H9 (cell line): Measurements from ENCODE around the gene GNRHR. TPM values are rescaled to one million over a fixed set of nuclear protein-coding genes. Genes with fewer than 3 reads are reported as not detected.

Experiments
- DNase-seq: peaks from one replicate; pipeline ENCODE4 v3.0.0-alpha.2; 2017
- H2AFZ ChIP-seq: one replicate; pipeline ENCODE4 v1.6.1; 2013; ENCODE audit warnings: mild to moderate bottlenecking, low read length, control low read depth, moderate library complexity
- H2AK5ac ChIP-seq: 2 replicates; pipeline ENCODE4 v1.6.1; 2013; ENCODE audit warnings: low read length, control low read depth, mixed read lengths; ENCODE audit not compliant: insufficient read length
- H2BK120ac ChIP-seq: one replicate; pipeline ENCODE4 v1.6.1; 2013; ENCODE audit warnings: low read depth, mild to moderate bottlenecking, low read length, control low read depth, inconsistent platforms; ENCODE audit not compliant: poor library complexity, severe bottlenecking
- H2BK12ac ChIP-seq: 2 replicates; pipeline ENCODE4 v1.6.1; 2013; ENCODE audit warnings: low read length, control low read depth, mixed read lengths, low read depth; ENCODE audit not compliant: insufficient read length
- H2BK15ac ChIP-seq: 2 replicates; pipeline ENCODE4 v1.6.1; 2013; ENCODE audit warnings: low read depth, low read length, control low read depth
- H2BK20ac ChIP-seq: one replicate; pipeline ENCODE4 v1.6.1; 2013; ENCODE audit warnings: low read depth, mild to moderate bottlenecking, low read length, control low read depth, inconsistent platforms; ENCODE audit not compliant: poor library complexity, severe bottlenecking
- H2BK5ac ChIP-seq: 2 replicates; pipeline ENCODE4 v1.6.1; 2013; ENCODE audit warnings: low read length, control low read depth, mixed read lengths; ENCODE audit not compliant: insufficient read length
- H3K14ac ChIP-seq: 2 replicates; pipeline ENCODE4 v1.6.1; 2013; ENCODE audit warnings: low read length, control low read depth; ENCODE audit not compliant: insufficient read depth
- H3K18ac ChIP-seq: 2 replicates; pipeline ENCODE4 v1.6.1; 2013; ENCODE audit warnings: low read depth, mild to moderate bottlenecking, mixed read lengths, low read length, control low read depth; ENCODE audit not compliant: insufficient read length
- H3K23ac ChIP-seq: 2 replicates; pipeline ENCODE4 v1.6.1; 2013; ENCODE audit warnings: low read length, control low read depth, mixed read lengths, low read depth; ENCODE audit not compliant: insufficient read length
- H3K23me2 ChIP-seq: 2 replicates; pipeline ENCODE4 v1.6.1; 2013; ENCODE audit warnings: low read depth, mild to moderate bottlenecking, mixed read lengths, low read length, control low read depth; ENCODE audit not compliant: insufficient read length, poor library complexity, severe bottlenecking
- H3K27ac ChIP-seq: 2 replicates; pipeline ENCODE4 v1.5.1; 2013; ENCODE audit warnings: low read length, control low read depth, mixed read lengths, low read depth; ENCODE audit not compliant: insufficient read length
- H3K27me3 ChIP-seq: 2 replicates; pipeline ENCODE4 v1.6.1; 2013; ENCODE audit warnings: low read length, control low read depth, inconsistent platforms; ENCODE audit not compliant: insufficient read depth
- H3K4ac ChIP-seq: 2 replicates; pipeline ENCODE4 v1.6.1; 2013; ENCODE audit warnings: low read depth, mild to moderate bottlenecking, control low read depth, inconsistent platforms, low read length, moderate library complexity
- H3K4me1 ChIP-seq: 2 replicates; pipeline ENCODE4 v1.6.1; 2013; ENCODE audit warnings: low read length, control low read depth, inconsistent platforms; ENCODE audit not compliant: insufficient read depth
- H3K4me2 ChIP-seq: 2 replicates; pipeline ENCODE4 v1.6.1; 2013; ENCODE audit warnings: low read length, control low read depth, mixed read lengths; ENCODE audit not compliant: insufficient read length, insufficient read depth
- H3K56ac ChIP-seq: 2 replicates; pipeline ENCODE4 v1.6.1; 2013; ENCODE audit warnings: low read depth, mild to moderate bottlenecking, mixed read lengths, low read length, control low read depth; ENCODE audit not compliant: insufficient read length
- H3K79me1 ChIP-seq: 2 replicates; pipeline ENCODE4 v1.6.1; 2013; ENCODE audit warnings: low read depth, mild to moderate bottlenecking, moderate library complexity, low read length, control low read depth, inconsistent platforms; ENCODE audit not compliant: insufficient read depth, poor library complexity, severe bottlenecking
- H3K79me2 ChIP-seq: 2 replicates; pipeline ENCODE4 v1.6.1; 2013; ENCODE audit warnings: low read length, control low read depth, inconsistent platforms; ENCODE audit not compliant: insufficient read depth
- H3K9ac ChIP-seq: 2 replicates; pipeline ENCODE4 v1.6.1; 2013; ENCODE audit warnings: low read length, control low read depth, mixed read lengths; ENCODE audit not compliant: insufficient read length; ENCODE audit errors: extremely low read depth
- H3K9me3 ChIP-seq: one replicate; pipeline ENCODE4 v1.6.1; 2013; ENCODE audit warnings: low read depth, low read length, inconsistent platforms; ENCODE audit not compliant: control insufficient read depth
- H3T11ph ChIP-seq: one replicate; pipeline ENCODE4 v1.6.1; 2013; ENCODE audit warnings: mild to moderate bottlenecking, low read length, control low read depth, inconsistent platforms
- H4K20me1 ChIP-seq: one replicate; pipeline ENCODE4 v1.6.1; 2013; ENCODE audit not compliant: control insufficient read depth, insufficient read length, insufficient read depth
- H4K5ac ChIP-seq: 2 replicates; pipeline ENCODE4 v1.6.1; 2013; ENCODE audit warnings: low read depth, mild to moderate bottlenecking, mixed read lengths, low read length, control low read depth; ENCODE audit not compliant: insufficient read length
- H4K8ac ChIP-seq: replicated peaks from 2 replicates; pipeline ENCODE4 v1.6.1; 2013; ENCODE audit warnings: low read length, control low read depth, mixed read lengths, low read depth; ENCODE audit not compliant: insufficient read length
- H4K91ac ChIP-seq: 2 replicates; pipeline ENCODE4 v1.6.1; 2013; ENCODE audit warnings: low read depth, mild to moderate bottlenecking, moderate library complexity, mixed read lengths, low read length, control low read depth; ENCODE audit not compliant: insufficient read length
- H3K27ac Mint-ChIP-seq, 3 experiments: 2 replicates in 2 of 3; 3 replicates in 1 of 3; pipeline ENCODE4 v1.8.0; 2020 to 2021; ENCODE audit warnings: mixed read lengths in 3 of 3, mild to moderate bottlenecking in 1 of 3, moderate library complexity in 1 of 3
- H3K27me3 Mint-ChIP-seq: 2 replicates; pipeline ENCODE4 v1.8.0; 2021; ENCODE audit warnings: low read depth, mild to moderate bottlenecking, moderate library complexity, mixed read lengths
- H3K36me3 Mint-ChIP-seq, 3 experiments: 2 replicates in 2 of 3; 3 replicates in 1 of 3; pipeline ENCODE4 v1.8.0; 2020 to 2021; ENCODE audit warnings: low read depth in 3 of 3, mixed read lengths in 3 of 3; ENCODE audit not compliant: insufficient read depth in 1 of 3
- H3K4me1 Mint-ChIP-seq, 2 experiments: 2 replicates each; pipeline ENCODE4 v1.8.0; 2020; ENCODE audit warnings: mixed read lengths in 2 of 2
- H3K4me3 Mint-ChIP-seq, 2 experiments: 2 replicates in 1 of 2; 3 replicates in 1 of 2; pipeline ENCODE4 v1.8.0; 2020 to 2021; ENCODE audit warnings: mild to moderate bottlenecking in 2 of 2, mixed read lengths in 2 of 2, moderate library complexity in 1 of 2
- H3K9me3 Mint-ChIP-seq, 2 experiments: 2 replicates in 1 of 2; 3 replicates in 1 of 2; pipeline ENCODE4 v1.8.0; 2020; ENCODE audit warnings: mild to moderate bottlenecking in 2 of 2, mixed read lengths in 2 of 2, moderate library complexity in 1 of 2
- CTCF ChIP-seq: fragments of 200-600 bp; sonication (generic); conservative IDR thresholded peaks from 3 replicates; pipeline ENCODE4 v1.8.0; 2021; ENCODE audit warnings: antibody characterized with exemption, mild to moderate bottlenecking
- WGBS: extraction: QIAGEN DNeasy Blood & Tissue Kit; methylation state at CpG from one replicate; pipeline ENCODE4 v1.1.7; 2013; ENCODE audit warnings: missing lambda C conversion rate, low lambda C conversion rate, mixed read lengths; ENCODE audit not compliant: insufficient read length; ENCODE audit errors: extremely low coverage; 5-methylcytosine and 5-hydroxymethylcytosine counted together
- total RNA-seq: library from RNA; stranded (reverse); gene quantifications from 2 replicates; pipeline ENCODE4 v1.2.1, GENCODE V29; 2021

GNRHR gene
- total RNA-seq, 1 experiment from 2014 or later, result not detected

GRCh38 chr4:67785528-67785927 lies 31.3 kb upstream of the GNRHR start:
- Histone ChIP-seq H3K56ac (no peak overlapping the region), H3K27ac (no peak overlapping the region), H2BK20ac (no peak overlapping the region), H3K23ac (no peak overlapping the region), H3K4me2 (no peak overlapping the region), H3K79me2 (no peaks in the 10 kb centered on the region), H3K14ac (no peak overlapping the region), H4K5ac (no peak overlapping the region), H2AK5ac (no peak overlapping the region), H3T11ph (no peak overlapping the region), H4K91ac (no peak overlapping the region), H3K23me2 (no peaks in the 10 kb centered on the region), H2AFZ (no peak overlapping the region), H4K8ac (no peak overlapping the region), H3K27me3 (no peaks in the 10 kb centered on the region), H3K79me1 (no peaks in the 10 kb centered on the region), H3K4me1 (no peaks in the 10 kb centered on the region), H3K4ac (no peak overlapping the region), H4K20me1 (no peaks in the 10 kb centered on the region), H2BK12ac (no peak overlapping the region), H3K9ac (no peak overlapping the region), H3K18ac (no peak overlapping the region), H3K9me3 (no peaks in the 10 kb centered on the region), H2BK120ac (no peak overlapping the region), H2BK15ac (no peak overlapping the region), H2BK5ac (no peak overlapping the region)
- H3K27me3 Mint-ChIP-seq, result no peaks in the 10 kb centered on the region
- H3K4me1 Mint-ChIP-seq, result no peaks in the 10 kb centered on the region
- H3K9me3 Mint-ChIP-seq, result no peaks in the 10 kb centered on the region
- no peak overlapping the region for H3K27ac Mint-ChIP-seq
- TF ChIP-seq CTCF, result no peak
- no peaks in the 10 kb centered on the region for H3K36me3 Mint-ChIP-seq
- WGBS, result no CpG with 5 or more reads among the region's 2 CpGs
- no peak for DNase-seq
- no peak overlapping the region for H3K4me3 Mint-ChIP-seq
